ENCODE measurements around the gene IGDCC3.
"Not testable (repeated sequence)": the region's sequence is repeated elsewhere in the genome, so short reads cannot be mapped to it uniquely, and the experiment has no call there.

The IGDCC3 gene

GRCh38 chr15:65355173-65355987 is 22.4 kb downstream of the IGDCC3 start:
- DNase-seq (ENCODE audit: low spot score in 2 of 2) (no peak), ATAC-seq (no peak)
- no peaks in the 10 kb centered on the region for H3K36me3 Mint-ChIP-seq
- no peak overlapping the region for H3K27ac Mint-ChIP-seq
- no peaks in the 10 kb centered on the region for H3K9me3 Mint-ChIP-seq
- H3K4me1 Mint-ChIP-seq = peaks cover 7% of the 10 kb centered on the region
- peak overlapping the region; percentile 7 for H3K4me3 Mint-ChIP-seq

GRCh38 chr15:65354835-65355172 is 23.0 kb downstream of the IGDCC3 start:
- Mint-ChIP-seq H3K27ac (no peak overlapping the region), H3K36me3 (no peaks in the 10 kb centered on the region), H3K4me3 (no peak overlapping the region), H3K4me1 (peaks cover 7% of the 10 kb centered on the region), H3K9me3 (no peaks in the 10 kb centered on the region)
- ATAC-seq = no peak
- no peak for DNase-seq (ENCODE audit: low spot score in 2 of 2)

GRCh38 chr15:65351972-65352371 is 25.8 kb downstream of the IGDCC3 start:
- H3K9me3 Mint-ChIP-seq; ATAC-seq; H3K27ac Mint-ChIP-seq; H3K36me3 Mint-ChIP-seq; H3K4me3 Mint-ChIP-seq; H3K4me1 Mint-ChIP-seq; DNase-seq (ENCODE audit: low spot score in 2 of 2): not testable (repeated sequence)

- H3K9me3 Mint-ChIP-seq = no peaks in the 10 kb centered on the region
- no peak for ATAC-seq
- no peak overlapping the region for H3K4me3 Mint-ChIP-seq
- no peaks in the 10 kb centered on the region for H3K4me1 Mint-ChIP-seq
- no peaks in the 10 kb centered on the region for H3K36me3 Mint-ChIP-seq
- H3K27ac Mint-ChIP-seq = no peak overlapping the region
- no peak for DNase-seq (ENCODE audit: low spot score in 2 of 2)
Measured at GRCh38 chr15:65349338-65349737, 28.5 kb downstream of the IGDCC3 start.

- DNase-seq (ENCODE audit: low spot score in 2 of 2); H3K36me3 Mint-ChIP-seq; H3K4me1 Mint-ChIP-seq; H3K27ac Mint-ChIP-seq; H3K4me3 Mint-ChIP-seq; ATAC-seq; H3K9me3 Mint-ChIP-seq: not testable (repeated sequence)
Measured at GRCh38 chr15:65347756-65348155, 30.0 kb downstream of the IGDCC3 start.

- H3K4me3 Mint-ChIP-seq = no peak overlapping the region
- no peak for ATAC-seq
Measured at GRCh38 chr15:65346856-65347598, 30.8 kb downstream of the IGDCC3 start.

GRCh38 chr15:65344914-65345275 is 32.9 kb downstream of the IGDCC3 start:
- no peaks in the 10 kb centered on the region for H3K9me3 Mint-ChIP-seq
- no peak overlapping the region for H3K4me3 Mint-ChIP-seq
- no peak for DNase-seq (ENCODE audit: low spot score in 2 of 2)
- H3K36me3 Mint-ChIP-seq = no peaks in the 10 kb centered on the region
- H3K27ac Mint-ChIP-seq = no peak overlapping the region
- H3K4me1 Mint-ChIP-seq = peaks cover 2% of the 10 kb centered on the region
- ATAC-seq = no peak

More at GRCh38 chr15:65346856-65347598, 30.8 kb downstream of the IGDCC3 start:
- no peak for DNase-seq (ENCODE audit: low spot score in 2 of 2)
- H3K9me3 Mint-ChIP-seq = no peaks in the 10 kb centered on the region
- no peaks in the 10 kb centered on the region for H3K36me3 Mint-ChIP-seq
- no peak overlapping the region for H3K27ac Mint-ChIP-seq
- no peaks in the 10 kb centered on the region for H3K4me1 Mint-ChIP-seq

- Mint-ChIP-seq H3K27ac (no peak overlapping the region), H3K9me3 (no peaks in the 10 kb centered on the region), H3K36me3 (no peaks in the 10 kb centered on the region), H3K4me1 (peaks cover 7% of the 10 kb centered on the region), H3K4me3 (no peak overlapping the region)
- ATAC-seq (no peak), DNase-seq (ENCODE audit: low spot score in 2 of 2) (no peak)
Measured at GRCh38 chr15:65344214-65344913, 33.4 kb downstream of the IGDCC3 start.

GRCh38 chr15:65343374-65343981 is 34.3 kb downstream of the IGDCC3 start:
- ATAC-seq = no peak
- no peaks in the 10 kb centered on the region for H3K36me3 Mint-ChIP-seq
- H3K4me3 Mint-ChIP-seq = no peak overlapping the region
- H3K27ac Mint-ChIP-seq = no peak overlapping the region
- H3K9me3 Mint-ChIP-seq = no peaks in the 10 kb centered on the region
- DNase-seq (ENCODE audit: low spot score in 2 of 2) = no peak
- H3K4me1 Mint-ChIP-seq = peaks cover 7% of the 10 kb centered on the region

- Mint-ChIP-seq H3K9me3 (no peaks in the 10 kb centered on the region), H3K4me1 (peaks cover 7% of the 10 kb centered on the region), H3K27ac (no peak overlapping the region), H3K36me3 (no peaks in the 10 kb centered on the region), H3K4me3 (no peak overlapping the region)
- no peak for ATAC-seq
- DNase-seq (ENCODE audit: low spot score in 2 of 2) = no peak
Measured at GRCh38 chr15:65342493-65342892, 35.3 kb downstream of the IGDCC3 start.

GRCh38 chr15:65339920-65340319 is 37.9 kb downstream of the IGDCC3 start:
- ATAC-seq = no peak
- Mint-ChIP-seq H3K4me1 (peaks cover 7% of the 10 kb centered on the region), H3K9me3 (no peaks in the 10 kb centered on the region), H3K27ac (peak overlapping the region; percentile 35), H3K36me3 (no peaks in the 10 kb centered on the region), H3K4me3 (no peak overlapping the region)
- no peak for DNase-seq (ENCODE audit: low spot score in 2 of 2)

GRCh38 chr15:65339416-65339815 is 38.4 kb downstream of the IGDCC3 start:
- H3K27ac Mint-ChIP-seq = no peak overlapping the region
- ATAC-seq (no peak), DNase-seq (ENCODE audit: low spot score in 2 of 2) (no peak)
- H3K36me3 Mint-ChIP-seq = no peaks in the 10 kb centered on the region
- H3K4me3 Mint-ChIP-seq = no peak overlapping the region
- H3K4me1 Mint-ChIP-seq = peaks cover 7% of the 10 kb centered on the region
- no peaks in the 10 kb centered on the region for H3K9me3 Mint-ChIP-seq

GRCh38 chr15:65338823-65339222 is 39.0 kb downstream of the IGDCC3 start:
- H3K27ac Mint-ChIP-seq = no peak overlapping the region
- ATAC-seq (no peak), DNase-seq (ENCODE audit: low spot score in 2 of 2) (no peak)
- H3K36me3 Mint-ChIP-seq = no peaks in the 10 kb centered on the region
- no peak overlapping the region for H3K4me3 Mint-ChIP-seq
- H3K4me1 Mint-ChIP-seq = peaks cover 7% of the 10 kb centered on the region
- H3K9me3 Mint-ChIP-seq = no peaks in the 10 kb centered on the region

- no peaks in the 10 kb centered on the region for H3K36me3 Mint-ChIP-seq
- no peak overlapping the region for H3K4me3 Mint-ChIP-seq
Measured at GRCh38 chr15:65338366-65338765, 39.4 kb downstream of the IGDCC3 start.

GRCh38 chr15:65337436-65338070 is 40.2 kb downstream of the IGDCC3 start:
- Mint-ChIP-seq H3K4me1 (peaks cover 7% of the 10 kb centered on the region), H3K36me3 (no peaks in the 10 kb centered on the region), H3K9me3 (no peaks in the 10 kb centered on the region), H3K4me3 (no peak overlapping the region), H3K27ac (no peak overlapping the region)
- ATAC-seq (no peak), DNase-seq (ENCODE audit: low spot score in 2 of 2) (no peak)

More at GRCh38 chr15:65338366-65338765, 39.4 kb downstream of the IGDCC3 start:
- DNase-seq (ENCODE audit: low spot score in 2 of 2) = no peak
- H3K27ac Mint-ChIP-seq = no peak overlapping the region
- no peak for ATAC-seq
- H3K4me1 Mint-ChIP-seq = peaks cover 7% of the 10 kb centered on the region
- H3K9me3 Mint-ChIP-seq = no peaks in the 10 kb centered on the region
